OCI-LY7 (cell line): ENCODE data around the gene TBCEL. TPM values are rescaled to one million over a fixed set of nuclear protein-coding genes. Genes with fewer than 3 reads are reported as not detected.

Experiments used
- BruUV-seq: library from RNA; stranded (reverse); fragments of 400-500 nt; replicated peaks from 2 replicates; lab custom pipeline; 2021; lab: Mats Ljungman, UMichigan
- CTCF ChIA-PET: fragments of 300-600 bp; sonication (Branson Sonifier 250); formaldehyde crosslinking; loops from one replicate; lab custom pipeline; 2022; ENCODE audit warnings: antibody characterized with exemption; ENCODE audit not compliant: unreplicated experiment; lab: Charles Lee
- POLR2A ChIA-PET: fragments of 300-600 bp; sonication (Branson Sonifier 250); formaldehyde crosslinking; loops from one replicate; lab custom pipeline; 2022; ENCODE audit warnings: antibody characterized with exemption; lab: Charles Lee
- DNase-seq: peaks from one replicate; pipeline ENCODE4 v3.0.0-alpha.2; 2015; ENCODE audit warnings: low spot score
- H2AFZ ChIP-seq: fragments of 200-600 bp; sonication (generic), shearing (Covaris generic); 2 replicates; pipeline ENCODE4 v1.6.1; 2014; ENCODE audit warnings: mild to moderate bottlenecking, antibody characterized with exemption, low read length, moderate library complexity
- H3K27ac ChIP-seq: fragments of 200-600 bp; sonication (generic); 2 replicates; pipeline ENCODE4 v1.5.1; 2014; ENCODE audit warnings: mixed run types, low read depth, mild to moderate bottlenecking, moderate library complexity, low read length, inconsistent platforms; ENCODE audit not compliant: poor library complexity, severe bottlenecking
- H3K36me3 ChIP-seq: fragments of 200-600 bp; sonication (generic); 2 replicates; pipeline ENCODE4 v1.6.1; 2014; ENCODE audit warnings: mild to moderate bottlenecking, antibody characterized with exemption, low read length, moderate library complexity, mixed read lengths; ENCODE audit not compliant: insufficient read depth
- H3K4me1 ChIP-seq: fragments of 200-600 bp; sonication (generic); 2 replicates; pipeline ENCODE4 v1.5.1; 2014; ENCODE audit warnings: mild to moderate bottlenecking, low read length; ENCODE audit not compliant: insufficient read depth, poor library complexity, severe bottlenecking
- H3K4me2 ChIP-seq: fragments of 200-600 bp; sonication (generic); 2 replicates; pipeline ENCODE4 v1.6.1; 2014; ENCODE audit warnings: mild to moderate bottlenecking, low read length
- H3K4me3 ChIP-seq: fragments of 200-600 bp; sonication (generic); 2 replicates; pipeline ENCODE4 v1.5.1; 2014; ENCODE audit warnings: mild to moderate bottlenecking, low read depth, low read length; ENCODE audit not compliant: poor library complexity, severe bottlenecking
- H3K79me2 ChIP-seq: fragments of 200-600 bp; sonication (generic); 2 replicates; pipeline ENCODE4 v1.6.1; 2016; ENCODE audit warnings: low read depth, mild to moderate bottlenecking, low read length, moderate library complexity, mixed read lengths; ENCODE audit not compliant: insufficient read depth
- H3K9me2 ChIP-seq: fragments of 200-600 bp; sonication (generic); 2 replicates; pipeline ENCODE4 v1.6.1; 2016; ENCODE audit warnings: mild to moderate bottlenecking, low read length, mixed read lengths; ENCODE audit not compliant: insufficient read depth
- H3K9me3 ChIP-seq: fragments of 200-600 bp; sonication (generic); 2 replicates; pipeline ENCODE4 v1.6.1; 2014; ENCODE audit warnings: mild to moderate bottlenecking, mixed run types, low read length, mixed read lengths
- H4K20me1 ChIP-seq: fragments of 200-600 bp; sonication (generic); 2 replicates; pipeline ENCODE4 v1.6.1; 2014; ENCODE audit warnings: mild to moderate bottlenecking, antibody characterized with exemption, low read length, moderate library complexity, mixed read lengths; ENCODE audit not compliant: insufficient read depth
- CTCF ChIP-seq: fragments of 200-600 bp; sonication (generic); conservative IDR thresholded peaks from 2 replicates; pipeline ENCODE4 v1.5.1; 2014; ENCODE audit warnings: mild to moderate bottlenecking, antibody characterized with exemption, low read length, moderate library complexity, mixed read lengths
- EZH2phosphoT487 ChIP-seq: fragments of 200-600 bp; sonication (generic); IDR thresholded peaks from 2 replicates; pipeline ENCODE4 v1.6.1; 2018; ENCODE audit warnings: low read depth, borderline replicate concordance, mild to moderate bottlenecking, mixed run types, antibody characterized with exemption, low read length, moderate library complexity, mixed read lengths
- intact Hi-C: fragments of 100-400 bp; cut with micrococcal nuclease; formaldehyde crosslinking; loops from one replicate; pipeline ENCODE4 v1.10.0; 2022; ENCODE audit not compliant: unreplicated experiment
- total RNA-seq, 2 experiments: library from RNA; depleted of rRNA in 1 of 2; stranded (reverse); fragments of >200 nt in 1 of 2; shearing (Covaris generic) in 1 of 2; gene quantifications; 2 replicates each; pipeline ENCODE4 v1.2.3, GENCODE V29; 2014 to 2022

The TBCEL gene
- total RNA-seq, 2 experiments from 2014 or later: 13.0 to 17.1 TPM

- CTCF ChIA-PET: no interaction called here
- peaks cover 6% of the 10 kb centered on the region for H3K4me1 ChIP-seq
- TF ChIP-seq CTCF (no peak), EZH2phosphoT487 (no peak)
- intact Hi-C loops: no loop called here
- no TSS peak for BruUV-seq
- no peaks in the 10 kb centered on the region; the same call in 1 of the 2 replicates for H3K9me3 ChIP-seq
- no peak overlapping the region for H2AFZ ChIP-seq
- H3K9me2 ChIP-seq: no peaks in the 10 kb centered on the region
- POLR2A ChIA-PET: no interaction called here
- no peak overlapping the region for H3K4me3 ChIP-seq
- H3K4me2 ChIP-seq: no peak overlapping the region
- H3K27ac ChIP-seq: no peak overlapping the region
- H3K36me3 ChIP-seq: peaks cover 7% of the 10 kb centered on the region
- DNase-seq: no peak
- H3K79me2 ChIP-seq: no peaks in the 10 kb centered on the region
- no peaks in the 10 kb centered on the region for H4K20me1 ChIP-seq
Observed at GRCh38 chr11:121068787-121069186, 44.9 kb downstream of the TBCEL start.

- Histone ChIP-seq H3K9me3 (no peaks in the 10 kb centered on the region), H3K36me3 (no peaks in the 10 kb centered on the region; the same call in 1 of the 2 replicates), H3K9me2 (no peaks in the 10 kb centered on the region), H3K27ac (no peak overlapping the region), H3K4me3 (no peak overlapping the region), H3K4me2 (no peak overlapping the region), H3K79me2 (no peaks in the 10 kb centered on the region), H4K20me1 (no peaks in the 10 kb centered on the region), H2AFZ (no peak overlapping the region), H3K4me1 (peaks cover 6% of the 10 kb centered on the region)
- DNase-seq: no peak
- intact Hi-C loops: no loop called here
- ChIA-PET POLR2A (no interaction called here), CTCF (no interaction called here)
- TF ChIP-seq CTCF (no peak), EZH2phosphoT487 (no peak)
- BruUV-seq: no TSS peak
Observed at GRCh38 chr11:121070951-121071845, 47.3 kb downstream of the TBCEL start.
